Gastrocnemius medialis (tissue), 4 donors: ENCODE measurements around the gene CERS6. TPM values are rescaled to one million over a fixed set of nuclear protein-coding genes. Genes with fewer than 3 reads are reported as not detected.
"Not testable (repeated sequence)": the region's sequence is repeated elsewhere in the genome, so short reads cannot be mapped to it uniquely, and the experiment has no call there.

Source experiments
- ATAC-seq, 2 donors: fragments of 150-250 bp; one replicate each; pipeline ENCODE4 v1.9.1; 2016
- DNase-seq, 2 donors: peaks; one replicate each; pipeline ENCODE4 v3.0.0-alpha.2; 2019
- H3K27ac ChIP-seq, 4 donors: fragments of 200-600 bp; sonication (generic); 1 replicate in 1 of 4; 2 replicates in 3 of 4; pipeline ENCODE4 v1.5.1; 2016 to 2018; ENCODE audit warnings: mild to moderate bottlenecking in 2 of 4, moderate library complexity in 1 of 4
- H3K27me3 ChIP-seq, 3 donors: fragments of 200-600 bp; sonication (generic) in 2 of 3; 1 replicate in 1 of 3; 2 replicates in 2 of 3; pipeline versions ENCODE4 v1.5.1 to v1.6.0; 2016 to 2019; ENCODE audit warnings: mild to moderate bottlenecking in 1 of 3, moderate library complexity in 1 of 3
- H3K36me3 ChIP-seq, 2 donors: fragments of 200-600 bp; sonication (generic) in 1 of 2; one replicate each; pipeline ENCODE4 v1.5.1; 2017 to 2018
- H3K4me1 ChIP-seq, 2 donors: fragments of 200-600 bp; sonication (generic) in 1 of 2; one replicate each; pipeline ENCODE4 v1.5.1; 2016 to 2017; ENCODE audit warnings: mild to moderate bottlenecking in 2 of 2
- H3K4me3 ChIP-seq, 4 donors: fragments of 200-600 bp; sonication (generic) in 3 of 4; 1 replicate in 1 of 4; 2 replicates in 3 of 4; pipeline ENCODE4 v1.5.1; 2016 to 2019; ENCODE audit warnings: mild to moderate bottlenecking in 2 of 4
- H3K9me3 ChIP-seq, 3 donors: fragments of 200-600 bp; sonication (generic) in 2 of 3; 1 replicate in 1 of 3; 2 replicates in 2 of 3; pipeline ENCODE4 v1.5.1; 2016 to 2019
- POLR2A ChIP-seq, 2 donors: fragments of 450-650 bp; IDR thresholded peaks; one replicate each; pipeline ENCODE4 v1.6.1; 2017; ENCODE audit warnings: antibody characterized with exemption in 2 of 2, mild to moderate bottlenecking in 2 of 2, moderate library complexity in 2 of 2
- in situ Hi-C, 4 donors: fragments of 200-750 bp; cut with MboI; loops; one replicate each; pipeline versions ENCODE4 v1.15.0 to v1.8.0; 2017; ENCODE audit warnings: low sequenced_read_pairs in 4 of 4
- intact Hi-C: fragments of 100-400 bp; cut with DNase I; formaldehyde crosslinking; loops from one replicate; pipeline ENCODE4 v1.15.1; 2023; ENCODE audit warnings: low total_unique reads
- total RNA-seq, 4 donors: library from RNA; depleted of rRNA; stranded (reverse); fragments of >200 nt; gene quantifications; one replicate each; pipeline versions ENCODE4 v1.1.0 to v1.2.3, GENCODE V29; 2016
- TF ChIP-seq, protein P1 (sequence below), 5 experiments: fragments of 450-650 bp in 3 of 5; fragments of 200-600 bp in 2 of 5; sonication (generic) in 2 of 5; IDR thresholded peaks in 4 of 5; conservative IDR thresholded peaks in 1 of 5; 1 replicate in 4 of 5; 2 replicates in 1 of 5; pipeline ENCODE4 v1.5.1; 2016 to 2019; ENCODE audit warnings: antibody characterized with exemption in 5 of 5, mild to moderate bottlenecking in 3 of 5, moderate library complexity in 3 of 5

Gene CERS6, protein sequence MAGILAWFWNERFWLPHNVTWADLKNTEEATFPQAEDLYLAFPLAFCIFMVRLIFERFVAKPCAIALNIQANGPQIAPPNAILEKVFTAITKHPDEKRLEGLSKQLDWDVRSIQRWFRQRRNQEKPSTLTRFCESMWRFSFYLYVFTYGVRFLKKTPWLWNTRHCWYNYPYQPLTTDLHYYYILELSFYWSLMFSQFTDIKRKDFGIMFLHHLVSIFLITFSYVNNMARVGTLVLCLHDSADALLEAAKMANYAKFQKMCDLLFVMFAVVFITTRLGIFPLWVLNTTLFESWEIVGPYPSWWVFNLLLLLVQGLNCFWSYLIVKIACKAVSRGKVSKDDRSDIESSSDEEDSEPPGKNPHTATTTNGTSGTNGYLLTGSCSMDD
- 10 to 100 TPM; 11.9 to 18.0 (median 14.7) TPM for total RNA-seq

DNA sequence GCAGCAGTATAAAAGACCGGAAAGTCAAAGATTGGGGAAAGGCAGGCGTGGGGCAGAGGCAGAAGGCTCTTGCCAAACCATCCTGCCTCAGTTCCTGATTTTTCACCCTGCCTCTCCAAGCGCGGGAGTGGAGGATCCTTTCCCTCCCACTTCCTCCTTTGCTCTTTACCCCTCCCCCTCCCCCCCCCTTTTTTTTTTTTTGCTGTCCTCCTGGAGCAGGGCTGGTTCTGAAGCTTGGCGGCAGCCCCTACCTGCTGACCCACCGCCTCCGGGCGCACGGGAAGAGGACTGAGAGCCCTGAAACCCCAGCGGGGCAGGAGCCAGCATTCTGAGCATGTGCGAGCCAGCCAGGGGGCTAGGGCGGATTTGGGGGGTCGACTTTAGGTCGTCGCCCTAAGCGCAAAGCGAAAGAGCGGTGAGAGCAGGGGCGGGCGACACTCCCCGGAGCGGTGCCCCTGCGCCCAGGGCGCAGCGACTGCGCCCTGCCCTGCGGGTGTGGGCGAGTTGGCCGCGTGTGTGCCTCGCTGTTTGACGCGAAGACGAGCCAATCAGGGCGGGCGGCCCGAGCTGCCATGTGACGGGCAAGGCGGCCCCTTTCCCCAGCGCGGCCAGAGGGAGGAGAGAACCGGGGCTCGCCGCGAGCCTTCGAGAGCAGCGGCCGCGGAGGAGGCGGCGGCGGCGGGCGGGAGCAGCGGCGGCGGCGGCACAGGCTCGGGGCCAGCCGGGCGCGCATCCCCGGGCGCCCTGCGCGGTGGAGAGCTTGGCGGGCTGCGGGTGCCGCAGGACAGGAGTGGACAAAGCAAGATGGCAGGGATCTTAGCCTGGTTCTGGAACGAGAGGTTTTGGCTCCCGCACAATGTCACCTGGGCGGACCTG, at the start of gene CERS6:
Gene CERS6 (plus strand): TSS at position 628 of the 876 bp plus-strand sequence. CDS start 177 bp downstream, at position 805.
- peak; percentile 92 to 93 for ATAC-seq
- DNase-seq: peak; percentile 93 to 94
- in situ Hi-C loops (no loop called here), intact Hi-C loops (loop anchor here (5.0 to 10.0 kb wide), 3 partner anchors 61 to 459 kb away; no protein-coding TSS in a partner anchor)
- peak; percentile 86 to 89 for TF ChIP-seq POLR2A (IDR thresholded peaks at IDR 0.05)
- TF ChIP-seq, protein P1, sequence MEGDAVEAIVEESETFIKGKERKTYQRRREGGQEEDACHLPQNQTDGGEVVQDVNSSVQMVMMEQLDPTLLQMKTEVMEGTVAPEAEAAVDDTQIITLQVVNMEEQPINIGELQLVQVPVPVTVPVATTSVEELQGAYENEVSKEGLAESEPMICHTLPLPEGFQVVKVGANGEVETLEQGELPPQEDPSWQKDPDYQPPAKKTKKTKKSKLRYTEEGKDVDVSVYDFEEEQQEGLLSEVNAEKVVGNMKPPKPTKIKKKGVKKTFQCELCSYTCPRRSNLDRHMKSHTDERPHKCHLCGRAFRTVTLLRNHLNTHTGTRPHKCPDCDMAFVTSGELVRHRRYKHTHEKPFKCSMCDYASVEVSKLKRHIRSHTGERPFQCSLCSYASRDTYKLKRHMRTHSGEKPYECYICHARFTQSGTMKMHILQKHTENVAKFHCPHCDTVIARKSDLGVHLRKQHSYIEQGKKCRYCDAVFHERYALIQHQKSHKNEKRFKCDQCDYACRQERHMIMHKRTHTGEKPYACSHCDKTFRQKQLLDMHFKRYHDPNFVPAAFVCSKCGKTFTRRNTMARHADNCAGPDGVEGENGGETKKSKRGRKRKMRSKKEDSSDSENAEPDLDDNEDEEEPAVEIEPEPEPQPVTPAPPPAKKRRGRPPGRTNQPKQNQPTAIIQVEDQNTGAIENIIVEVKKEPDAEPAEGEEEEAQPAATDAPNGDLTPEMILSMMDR (IDR thresholded peaks at IDR 0.05 in 4 of 5, conservative IDR thresholded peaks at IDR 0.05 in 1 of 5): peak in 1 of 5 experiments; percentile 17
- Histone ChIP-seq H3K27ac (peak within 1 kb of the TSS; percentile 84 to 89 (median 87)), H3K4me1 (peaks cover 15 to 16% of the 10 kb centered on the region in 2 donors), H3K36me3 (no peaks in the 10 kb centered on the region), H3K4me3 (peak within 1 kb of the TSS; percentile 78 to 95 (median 93)), H3K27me3 (no peaks in the 10 kb centered on the region), H3K9me3 (no peaks in the 10 kb centered on the region)

DNA sequence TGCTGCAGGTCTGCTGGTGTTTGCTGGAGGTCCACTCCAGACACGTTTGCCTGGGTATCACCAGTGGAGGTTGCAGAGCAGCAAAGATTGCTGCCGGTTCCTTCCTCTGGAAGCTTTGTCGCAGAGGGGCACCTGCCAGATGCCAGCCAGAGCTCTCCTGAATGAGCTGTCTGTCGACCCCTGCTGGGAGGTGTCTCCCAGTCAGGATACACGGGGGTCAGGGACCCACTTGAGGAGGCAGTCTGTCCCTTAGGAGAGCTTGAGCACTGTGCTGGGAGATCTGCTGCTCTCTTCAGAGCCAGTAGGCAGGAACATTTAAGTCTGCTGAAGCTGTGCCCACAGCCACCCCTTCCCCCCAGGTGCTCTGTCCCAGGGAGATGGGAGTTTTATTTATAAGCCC, 43.8 kb upstream of the CERS6 start:
- H3K27ac ChIP-seq, ATAC-seq, DNase-seq, H3K4me1 ChIP-seq, intact Hi-C loops, in situ Hi-C loops, H3K9me3 ChIP-seq, H3K27me3 ChIP-seq, H3K36me3 ChIP-seq, H3K4me3 ChIP-seq: not testable (repeated sequence)

DNA sequence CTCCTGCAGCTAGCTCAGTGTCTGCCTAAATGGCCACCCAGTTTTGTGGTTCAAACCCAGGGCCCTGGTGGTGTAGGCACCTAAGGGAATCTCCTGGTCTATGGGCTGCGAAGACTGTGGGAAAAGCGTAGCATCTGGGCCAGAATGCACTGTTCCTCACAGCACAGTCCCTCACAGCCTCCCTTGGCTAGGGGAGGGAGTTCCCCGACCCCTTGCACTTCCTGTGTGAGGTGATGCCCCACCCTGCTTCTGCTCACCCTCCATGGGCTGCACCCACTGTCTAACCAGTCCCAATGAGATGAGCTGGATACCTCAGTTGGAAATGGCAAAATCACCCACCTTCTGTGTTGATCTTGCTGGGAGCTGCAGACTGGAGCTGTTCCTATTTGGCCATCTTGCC, 43.0 kb upstream of the CERS6 start:
- H3K9me3 ChIP-seq, H3K4me1 ChIP-seq, intact Hi-C loops, H3K36me3 ChIP-seq, H3K27me3 ChIP-seq, H3K27ac ChIP-seq, ATAC-seq, in situ Hi-C loops, H3K4me3 ChIP-seq, DNase-seq: not testable (repeated sequence)

DNA sequence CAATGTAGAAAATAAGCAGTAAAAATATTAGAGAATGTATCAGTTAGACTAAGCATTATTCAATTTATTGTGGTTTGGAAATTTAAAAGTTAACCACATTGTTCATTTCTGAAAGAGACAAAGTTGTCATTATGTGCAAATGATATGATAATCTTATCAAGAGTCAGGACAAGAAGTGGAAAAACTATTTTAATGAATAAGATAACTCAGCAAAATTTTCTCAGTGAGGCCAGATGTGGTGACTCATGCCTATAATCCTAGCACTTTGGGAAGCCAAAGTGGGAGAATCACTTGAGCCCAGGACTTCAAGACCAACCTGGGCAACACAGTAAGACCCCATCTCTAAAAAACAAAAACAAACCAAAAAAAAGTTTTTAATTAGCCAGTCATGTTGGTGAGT, 39.5 kb upstream of the CERS6 start:
- Histone ChIP-seq H3K36me3 (no peaks in the 10 kb centered on the region), H3K9me3 (no peaks in the 10 kb centered on the region), H3K4me1 (no peaks in the 10 kb centered on the region), H3K27me3 (no peaks in the 10 kb centered on the region), H3K27ac (no peak overlapping the region), H3K4me3 (no peak overlapping the region)
- no peak for ATAC-seq
- in situ Hi-C loops (no loop called here), intact Hi-C loops (no loop called here)
- TF ChIP-seq, protein P1 (IDR thresholded peaks at IDR 0.05 in 4 of 5, conservative IDR thresholded peaks at IDR 0.05 in 1 of 5): no peak
- TF ChIP-seq POLR2A (IDR thresholded peaks at IDR 0.05): no peak
- DNase-seq: no peak

DNA sequence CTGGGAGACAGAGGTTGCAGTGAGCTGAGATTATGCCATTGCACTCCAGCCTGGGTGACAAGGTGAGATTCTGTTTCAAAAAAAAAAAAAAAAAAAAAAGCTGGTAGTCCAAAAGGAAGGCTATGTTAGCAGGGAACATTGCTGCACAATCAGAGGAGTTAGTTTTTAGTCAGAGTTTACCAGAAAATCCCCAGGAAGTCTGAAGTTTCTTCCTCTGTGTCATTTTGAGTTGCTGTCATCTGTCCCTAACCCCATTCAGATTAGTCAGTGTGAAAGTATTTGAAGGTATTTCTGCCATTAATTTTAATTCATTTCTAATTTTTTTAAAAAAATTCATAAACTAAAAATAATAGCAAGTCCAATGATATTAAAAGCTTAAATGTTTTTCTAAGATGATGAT, 33.5 kb upstream of the CERS6 start:
- Histone ChIP-seq H3K4me3 (no peak overlapping the region), H3K36me3 (no peaks in the 10 kb centered on the region), H3K27me3 (no peaks in the 10 kb centered on the region), H3K9me3 (no peaks in the 10 kb centered on the region), H3K4me1 (no peaks in the 10 kb centered on the region), H3K27ac (no peak overlapping the region)
- TF ChIP-seq POLR2A (IDR thresholded peaks at IDR 0.05): no peak
- TF ChIP-seq, protein P1 (IDR thresholded peaks at IDR 0.05 in 4 of 5, conservative IDR thresholded peaks at IDR 0.05 in 1 of 5): no peak
- DNase-seq: no peak
- in situ Hi-C loops (no loop called here), intact Hi-C loops (no loop called here)
- no peak for ATAC-seq
